GM23338 (cell line): ENCODE measurements around the gene IGFBP4. TPM values are rescaled to one million over a fixed set of nuclear protein-coding genes. Genes with fewer than 3 reads are reported as not detected.

ENCODE experiments used
- ATAC-seq: fragments of 200-7000 bp; cut with Tn5 transposase; 3 replicates; pipeline ENCODE4 v1.9.1; 2020
- DNase-seq: peaks from one replicate; pipeline ENCODE4 v3.0.0-alpha.2; 2015; ENCODE audit warnings: low spot score
- H2AFZ ChIP-seq: fragments of 200-600 bp; sonication (generic); 2 replicates; pipeline ENCODE4 v1.8.0; 2016; ENCODE audit warnings: antibody characterized with exemption, mild to moderate bottlenecking, moderate library complexity
- H3F3A ChIP-seq: fragments of 200-600 bp; sonication (generic); replicated peaks from 2 replicates; pipeline ENCODE4 v1.8.0; 2017; ENCODE audit warnings: antibody characterized with exemption, mixed run types, low read depth
- H3K27ac ChIP-seq: fragments of 200-600 bp; sonication (generic); 2 replicates; pipeline ENCODE4 v1.6.1; 2016; ENCODE audit warnings: low read depth
- H3K27me3 ChIP-seq: fragments of 200-600 bp; sonication (generic); 2 replicates; pipeline ENCODE4 v1.8.0; 2016; ENCODE audit warnings: mild to moderate bottlenecking, mixed run types, moderate library complexity; ENCODE audit not compliant: insufficient read depth
- H3K36me3 ChIP-seq: fragments of 200-600 bp; sonication (generic); 2 replicates; pipeline ENCODE4 v1.8.0; 2016; ENCODE audit warnings: mild to moderate bottlenecking; ENCODE audit not compliant: insufficient read depth
- H3K4me1 ChIP-seq: fragments of 200-600 bp; sonication (generic); 2 replicates; pipeline ENCODE4 v1.8.0; 2016; ENCODE audit warnings: mild to moderate bottlenecking, moderate library complexity; ENCODE audit not compliant: insufficient read depth
- H3K4me2 ChIP-seq: fragments of 200-600 bp; sonication (generic); 2 replicates; pipeline ENCODE4 v1.7.1; 2017; ENCODE audit warnings: mixed run types
- H3K4me3 ChIP-seq: fragments of 200-600 bp; sonication (generic); 2 replicates; pipeline ENCODE4 v1.6.1; 2016; ENCODE audit warnings: mixed run types
- H3K79me2 ChIP-seq: fragments of 200-600 bp; sonication (generic); replicated peaks from 2 replicates; pipeline ENCODE4 v1.8.0; 2017; ENCODE audit warnings: mild to moderate bottlenecking; ENCODE audit not compliant: insufficient read depth
- H3K9me2 ChIP-seq: fragments of 200-600 bp; sonication (generic); 2 replicates; pipeline ENCODE4 v1.8.0; 2017; ENCODE audit not compliant: insufficient read depth
- H4K20me1 ChIP-seq: fragments of 200-600 bp; sonication (generic); replicated peaks from 2 replicates; pipeline ENCODE4 v1.8.0; 2017; ENCODE audit warnings: mild to moderate bottlenecking; ENCODE audit not compliant: insufficient read depth
- H3K27ac Mint-ChIP-seq: 2 replicates; pipeline ENCODE4 v1.8.0; 2020; ENCODE audit warnings: inconsistent platforms, mild to moderate bottlenecking, moderate library complexity, mixed read lengths
- H3K27me3 Mint-ChIP-seq: 3 replicates; pipeline ENCODE4 v1.8.0; 2022; ENCODE audit warnings: low read depth, mild to moderate bottlenecking, moderate library complexity, mixed read lengths, inconsistent platforms; ENCODE audit not compliant: insufficient read depth, poor library complexity
- H3K36me3 Mint-ChIP-seq: 3 replicates; pipeline ENCODE4 v1.8.0; 2021; ENCODE audit warnings: low read depth, mild to moderate bottlenecking, inconsistent platforms, moderate library complexity, mixed read lengths
- H3K4me1 Mint-ChIP-seq: 3 replicates; pipeline ENCODE4 v1.8.0; 2020; ENCODE audit warnings: mild to moderate bottlenecking, inconsistent platforms, mixed read lengths
- H3K4me3 Mint-ChIP-seq: 3 replicates; pipeline ENCODE4 v1.8.0; 2021; ENCODE audit warnings: moderate library complexity, mild to moderate bottlenecking, inconsistent platforms, mixed read lengths
- H3K9me3 Mint-ChIP-seq: 3 replicates; pipeline ENCODE4 v1.8.0; 2020; ENCODE audit warnings: moderate library complexity, mild to moderate bottlenecking, inconsistent platforms, mixed read lengths
- CREB1 ChIP-seq: fragments of 250-450 bp; sonication (Bioruptor Pico); IDR thresholded peaks from 2 replicates; pipeline ENCODE4 v1.5.0; 2020; ENCODE audit warnings: low read depth, mild to moderate bottlenecking, moderate library complexity
- CTCF ChIP-seq, 2 experiments: fragments of 200-600 bp in 1 of 2; sonication (generic) in 1 of 2; conservative IDR thresholded peaks; 2 replicates each; pipeline versions ENCODE4 v1.5.1 to v1.6.1; 2016 to 2017; ENCODE audit warnings: antibody characterized with exemption in 2 of 2, low read depth in 2 of 2, mild to moderate bottlenecking in 2 of 2, moderate library complexity in 1 of 2
- ETS1 ChIP-seq: IDR thresholded peaks from 2 replicates; pipeline ENCODE4 v1.6.1; 2016; ENCODE audit warnings: antibody characterized with exemption
- JUNB ChIP-seq: IDR thresholded peaks from one replicate; pipeline ENCODE4 v1.6.1; 2016; ENCODE audit warnings: antibody characterized with exemption; ENCODE audit not compliant: unreplicated experiment
- POLR2AphosphoS5 ChIP-seq: IDR thresholded peaks from 2 replicates; pipeline ENCODE4 v1.6.1; 2016; ENCODE audit warnings: antibody characterized with exemption, low read depth
- ZNF114 ChIP-seq: fragments of 250-450 bp; sonication (Bioruptor Pico); IDR thresholded peaks from 2 replicates; pipeline ENCODE4 v1.5.0; 2020; ENCODE audit warnings: mild to moderate bottlenecking, moderate library complexity
- ZNF462 ChIP-seq: fragments of 250-450 bp; sonication (Bioruptor Pico); IDR thresholded peaks from 2 replicates; pipeline ENCODE4 v1.5.0; 2020; ENCODE audit warnings: mild to moderate bottlenecking, moderate library complexity
- polyA plus RNA-seq: library from polyadenylated mRNA; unstranded; fragments of >200 nt; fragmentation: Nextera tagmentation; extraction: Ambion mirVana; gene quantifications from 2 replicates; pipeline ENCODE4 v1.2.1, GENCODE V29; 2016
- total RNA-seq: library from RNA; depleted of rRNA; stranded (reverse); fragments of >200 nt; shearing (Covaris generic); gene quantifications from 2 replicates; pipeline ENCODE4 v1.2.3, GENCODE V29; 2014

IGFBP4 gene
- total and polyA plus RNA-seq, 2 experiments from 2014 or later, result 38.7 to 78.9 TPM

GRCh38 chr17:40473573-40474365 lies 30.5 kb downstream of the IGFBP4 start (continued):
- TF ChIP-seq ZNF462 (CRISPR knock-in tag), result no peak
- TF ChIP-seq JUNB, result no peak
- no peak for TF ChIP-seq POLR2AphosphoS5

GRCh38 chr17:40474419-40475002 lies 31.3 kb downstream of the IGFBP4 start:
- Histone ChIP-seq H3K4me3 (no peak overlapping the region), H3K27ac (no peak overlapping the region), H4K20me1 (no peaks in the 10 kb centered on the region), H3F3A (no peaks in the 10 kb centered on the region), H3K9me2 (no peaks in the 10 kb centered on the region), H3K36me3 (no peaks in the 10 kb centered on the region), H3K27me3 (no peaks in the 10 kb centered on the region), H3K4me2 (no peak overlapping the region), H2AFZ (no peak overlapping the region; the same call in 1 of the 2 replicates), H3K79me2 (no peaks in the 10 kb centered on the region), H3K4me1 (peaks cover 15% of the 10 kb centered on the region)
- Mint-ChIP-seq H3K27me3 (peaks cover 24% of the 10 kb centered on the region), H3K36me3 (peaks cover 22% of the 10 kb centered on the region), H3K4me1 (peaks cover 24% of the 10 kb centered on the region), H3K4me3 (no peak overlapping the region), H3K27ac (no peak overlapping the region), H3K9me3 (peaks cover 26% of the 10 kb centered on the region)
- DNase-seq, result no peak
- no peak for ATAC-seq
- TF ChIP-seq ETS1 (no peak), CTCF (conservative IDR thresholded peaks at IDR 0.05; ENCODE audit: low read depth in 2 of 2) (no peak), CREB1 (CRISPR knock-in tag) (no peak), ZNF114 (CRISPR knock-in tag) (no peak)
